ENCODE data around the gene TFAM. TPM values are rescaled to one million over a fixed set of nuclear protein-coding genes. Genes with fewer than 3 reads are reported as not detected.

TFAM gene
- total and polyA plus RNA-seq, 2 of the 8 experiments (the other 6 are each of a cell fraction or from before 2014, with no cell fraction given): 29.3 to 97.3 TPM

DNA sequence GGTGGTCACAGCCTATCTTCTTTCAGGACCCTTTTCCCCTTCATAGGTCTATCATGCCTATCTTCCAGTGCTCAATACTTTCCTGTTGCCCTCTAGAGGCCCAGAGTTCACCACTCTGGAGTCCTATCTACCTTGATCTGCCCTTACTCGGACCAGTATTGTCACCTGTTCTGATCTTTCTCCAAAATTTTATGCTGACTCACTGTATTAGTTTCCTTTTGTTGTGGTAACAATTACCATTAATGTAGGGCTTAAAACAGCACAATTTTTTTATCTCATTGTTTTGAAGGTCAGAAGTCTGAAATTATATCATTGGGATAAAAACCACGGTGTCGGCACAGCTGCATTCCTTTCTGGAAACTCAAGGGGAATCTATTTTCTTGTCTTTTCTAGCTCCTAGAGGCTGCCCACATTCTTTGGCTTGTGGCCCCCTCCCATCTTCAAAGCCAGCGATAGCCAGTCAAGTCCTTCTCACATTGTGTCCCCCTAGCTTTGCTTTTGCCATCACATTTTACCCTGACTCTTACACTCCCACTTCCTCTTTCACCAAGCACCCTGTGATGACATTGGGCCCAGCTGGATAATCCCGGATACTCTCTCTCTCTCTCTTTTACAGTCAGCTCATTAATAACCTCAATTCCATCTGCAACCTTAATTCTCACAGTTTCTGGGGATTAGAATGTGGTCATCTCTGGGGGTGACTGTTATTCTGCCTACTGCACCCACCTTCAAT, 54.6 kb downstream of the TFAM start:
- Histone ChIP-seq H3K79me1 (ENCODE audit: low read depth, low read length) (no peaks in the 10 kb centered on the region), H3K9me3 (ENCODE audit: insufficient read depth in 2 of 2, low read depth in 1 of 2, low read length in 1 of 2) (no peaks in the 10 kb centered on the region), H3K23me2 (ENCODE audit: low read depth, low read length) (no peaks in the 10 kb centered on the region), H3K36me3 (ENCODE audit: control insufficient read depth in 2 of 4, insufficient read depth in 4 of 4, low read length in 3 of 4) (no peaks in the 10 kb centered on the region), H2BK120ac (replicated peaks; ENCODE audit: low read depth, low read length) (no peak overlapping the region), H3K4me3 (ENCODE audit: extremely low read depth in 1 of 4, insufficient read depth in 2 of 4, low read depth in 3 of 4, low read length in 4 of 4) (no peak overlapping the region), H3K23ac (ENCODE audit: insufficient read length) (no peak overlapping the region), H3K18ac (ENCODE audit: extremely low read depth, low read length) (no peak overlapping the region), H3K4me2 (ENCODE audit: insufficient read depth in 1 of 2, low read depth in 2 of 2, low read length in 2 of 2) (no peak overlapping the region), H3K4me1 (replicated peaks in 1 of 4; ENCODE audit: control insufficient read depth in 3 of 4, insufficient read depth in 4 of 4, low read length in 3 of 4) (peaks cover 0 to 2% (median 0%) of the 10 kb centered on the region in 4 experiments; a peak in 2 of 7 replicates), H3K4ac (replicated peaks; ENCODE audit: insufficient read length, low read depth, low read length) (no peak overlapping the region), H4K8ac (ENCODE audit: extremely low read depth, insufficient read depth, low read length) (no peak overlapping the region), H3K27ac (ENCODE audit: low read depth, low read length) (no peak overlapping the region), H4K91ac (replicated peaks; ENCODE audit: insufficient read length, low read length) (no peak overlapping the region), H3K79me2 (ENCODE audit: control insufficient read depth in 1 of 2, insufficient read depth in 2 of 2, low read length in 2 of 2) (no peaks in the 10 kb centered on the region), H3K14ac (ENCODE audit: insufficient read length) (no peak overlapping the region), H4K20me1 (replicated peaks in 1 of 2; ENCODE audit: control insufficient read depth in 1 of 2, insufficient read depth in 2 of 2, low read length in 2 of 2) (no peaks in the 10 kb centered on the region), H3K27me3 (replicated peaks in 1 of 4; ENCODE audit: control insufficient read depth in 3 of 4, extremely low read depth in 1 of 4, insufficient read depth in 3 of 4, low read length in 3 of 4) (no peaks in the 10 kb centered on the region), H3K9ac (replicated peaks in 1 of 4; ENCODE audit: extremely low read depth in 1 of 4, low read depth in 3 of 4, low read length in 3 of 4) (no peak overlapping the region), H2BK15ac (ENCODE audit: low read length) (no peak overlapping the region), H2AK5ac (ENCODE audit: low read depth, low read length) (no peak overlapping the region), H3K56ac (replicated peaks; ENCODE audit: insufficient read length, low read depth, low read length) (no peak overlapping the region), H2AFZ (ENCODE audit: low read length) (no peak overlapping the region), H2BK20ac (ENCODE audit: low read length) (no peak overlapping the region), H2BK12ac (ENCODE audit: low read depth, low read length) (no peak overlapping the region), H4K5ac (ENCODE audit: insufficient read length, low read depth, low read length) (no peak overlapping the region), H2BK5ac (ENCODE audit: low read depth, low read length) (no peak overlapping the region)
- no peak for TF ChIP-seq HDAC2 (IDR thresholded peaks at IDR 0.05; ENCODE audit: borderline replicate concordance in 1 of 2, low read depth in 2 of 2, low read length in 2 of 2)
- TF ChIP-seq SIRT6 (IDR thresholded peaks at IDR 0.05; ENCODE audit: low read length): no peak
- TF ChIP-seq TAF7 (optimal IDR thresholded peaks at IDR 0.05; ENCODE audit: borderline replicate concordance, low read depth, low read length): no peak
- TF ChIP-seq POU5F1 (IDR thresholded peaks at IDR 0.05; ENCODE audit: low read depth, low read length): no peak
- ChIA-PET POLR2A (ENCODE audit: partially characterized antibody) (no interaction called here), CTCF (ENCODE audit: partially characterized antibody) (interaction anchor here (0.6 to 1.6 kb wide), 2 partner anchors 95 to 133 kb away, joined by 3 to 4 read pairs; no protein-coding TSS in a partner anchor)
- DNase-seq (ENCODE audit: low read depth in 1 of 2, low spot score in 2 of 2) (no peak), FAIRE-seq (no peak)
- WGBS, 2 experiments (ENCODE audit: extremely low coverage in 1 of 2, insufficient coverage in 1 of 2, insufficient read length in 1 of 2, insufficient replicate concordance in 2 of 2, low coverage in 1 of 2, low lambda C conversion rate in 2 of 2, missing lambda C conversion rate in 1 of 2): 93% methylated on average over 5 of the region's 5 CpGs; no CpG with 5 or more reads in 1 of the 2 experiments

All from H1 (cell line).